Measurements from ENCODE around the gene POLG.

- TF ChIP-seq TAF1 (IDR thresholded peaks at IDR 0.05; ENCODE audit: low read depth): no peak
- no peak for TF ChIP-seq CTCF (IDR thresholded peaks at IDR 0.05; ENCODE audit: poor library complexity, severe bottlenecking)
Observed at GRCh38 chr15:89333959-89334509, 590 bp downstream of the POLG start.

Measured in neural cell (in vitro differentiated cells).